Uterus (tissue), 2 donors: ENCODE results near the gene SERPINA5.

Experiments
- POLR2A ChIP-seq, 2 donors: fragments of 450-650 bp; IDR thresholded peaks; one replicate each; pipeline ENCODE4 v1.6.1; 2016; ENCODE audit warnings: antibody characterized with exemption in 2 of 2, mild to moderate bottlenecking in 1 of 2, moderate library complexity in 1 of 2
- TF ChIP-seq, protein P1 (sequence below), 4 experiments: fragments of 200-600 bp in 2 of 4; fragments of 450-650 bp in 2 of 4; sonication (generic) in 2 of 4; IDR thresholded peaks; one replicate each; pipeline ENCODE4 v1.5.1; 2016 to 2019; ENCODE audit warnings: antibody characterized with exemption in 4 of 4, mild to moderate bottlenecking in 2 of 4, moderate library complexity in 1 of 4

DNA sequence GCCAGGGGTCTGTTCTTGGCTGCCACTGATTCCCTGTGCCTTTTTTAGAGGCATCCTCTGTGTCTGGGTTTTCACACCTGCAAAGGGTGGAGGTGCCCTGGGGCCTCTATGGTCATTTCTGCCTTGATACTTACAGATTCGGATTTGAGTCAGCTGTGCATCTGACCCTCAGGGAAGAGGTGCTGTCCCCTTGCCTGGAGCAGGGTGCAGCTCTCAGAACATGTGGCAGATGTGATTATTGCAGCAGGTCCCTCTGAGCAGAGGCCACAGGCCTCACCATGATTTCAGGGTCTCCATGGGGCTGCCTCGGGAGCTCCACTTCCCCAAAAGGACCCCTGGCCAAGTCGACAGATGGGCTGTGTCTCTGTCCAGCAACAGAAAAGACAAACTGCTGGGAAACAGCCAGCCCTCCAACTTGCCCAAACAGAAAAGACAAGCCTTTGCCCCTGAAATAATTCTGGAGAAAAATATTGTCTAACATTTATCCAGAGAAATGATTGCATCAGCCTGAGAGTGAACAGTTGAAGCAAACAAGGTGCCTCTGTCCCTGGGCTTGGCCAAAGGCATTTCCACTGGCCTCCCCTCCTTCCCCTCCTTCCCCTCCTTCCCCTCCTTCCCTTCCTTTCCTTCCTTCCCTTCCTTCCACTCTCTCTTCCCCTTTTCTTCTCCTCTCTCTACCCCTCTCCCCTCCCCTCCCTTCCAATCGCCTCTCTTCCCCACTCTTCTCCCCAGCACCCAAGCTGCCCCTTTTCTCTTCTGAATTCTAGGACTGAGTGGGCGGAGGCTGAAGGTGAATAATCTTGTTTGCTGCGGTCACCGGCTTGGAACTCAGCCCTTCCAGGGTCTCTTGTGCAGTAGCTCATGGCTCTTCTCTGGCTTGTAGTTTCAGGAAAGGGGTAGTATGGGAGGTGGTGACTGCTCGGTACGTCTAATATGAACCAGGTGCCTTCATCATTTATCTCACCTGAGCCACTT, 31.6 kb downstream of the SERPINA5 start:
- TF ChIP-seq, protein P1, sequence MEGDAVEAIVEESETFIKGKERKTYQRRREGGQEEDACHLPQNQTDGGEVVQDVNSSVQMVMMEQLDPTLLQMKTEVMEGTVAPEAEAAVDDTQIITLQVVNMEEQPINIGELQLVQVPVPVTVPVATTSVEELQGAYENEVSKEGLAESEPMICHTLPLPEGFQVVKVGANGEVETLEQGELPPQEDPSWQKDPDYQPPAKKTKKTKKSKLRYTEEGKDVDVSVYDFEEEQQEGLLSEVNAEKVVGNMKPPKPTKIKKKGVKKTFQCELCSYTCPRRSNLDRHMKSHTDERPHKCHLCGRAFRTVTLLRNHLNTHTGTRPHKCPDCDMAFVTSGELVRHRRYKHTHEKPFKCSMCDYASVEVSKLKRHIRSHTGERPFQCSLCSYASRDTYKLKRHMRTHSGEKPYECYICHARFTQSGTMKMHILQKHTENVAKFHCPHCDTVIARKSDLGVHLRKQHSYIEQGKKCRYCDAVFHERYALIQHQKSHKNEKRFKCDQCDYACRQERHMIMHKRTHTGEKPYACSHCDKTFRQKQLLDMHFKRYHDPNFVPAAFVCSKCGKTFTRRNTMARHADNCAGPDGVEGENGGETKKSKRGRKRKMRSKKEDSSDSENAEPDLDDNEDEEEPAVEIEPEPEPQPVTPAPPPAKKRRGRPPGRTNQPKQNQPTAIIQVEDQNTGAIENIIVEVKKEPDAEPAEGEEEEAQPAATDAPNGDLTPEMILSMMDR (IDR thresholded peaks at IDR 0.05) = no peak
- TF ChIP-seq POLR2A (IDR thresholded peaks at IDR 0.05) = no peak
